Measurements from ENCODE around the gene ZNF487. TPM values are rescaled to one million over a fixed set of nuclear protein-coding genes. Genes with fewer than 3 reads are reported as not detected.
A peak's percentile ranks its signal among the peaks of the same experiment; 100 is the strongest.

Gene ZNF487
- total and polyA plus RNA-seq, 2 of the 13 experiments (the other 11 are each of a cell fraction or from before 2014, with no cell fraction given), result 7.4 to 8.8 TPM

GRCh38 chr10:43436291-43437140 lies at the start of gene ZNF487 (continued):
- 0 out of 2 replicates have a peak, but pooled peaks have one; percentile 30 for TF ChIP-seq ZNF333 (CRISPR knock-in tag; IDR thresholded peaks at IDR 0.05; ENCODE audit: borderline replicate concordance)
- TF ChIP-seq ZNF101 (CRISPR knock-in tag; IDR thresholded peaks at IDR 0.05; ENCODE audit: borderline replicate concordance, low read depth), result no peak
- TF ChIP-seq HNF4A (CRISPR knock-in tag; IDR thresholded peaks at IDR 0.05), result peak; percentile 76
- TF ChIP-seq ZNF749 (CRISPR knock-in tag; IDR thresholded peaks at IDR 0.05; ENCODE audit: borderline replicate concordance), result peak; percentile 51
- no peak for TF ChIP-seq ZNF550 (CRISPR knock-in tag; IDR thresholded peaks at IDR 0.05; ENCODE audit: borderline replicate concordance)
- no peak for TF ChIP-seq PHF5A (CRISPR knock-in tag; IDR thresholded peaks at IDR 0.05; ENCODE audit: low read depth, unreplicated experiment)
- TF ChIP-seq ZXDC (CRISPR knock-in tag; IDR thresholded peaks at IDR 0.05), result peak; percentile 86; the same call in 1 of the 2 replicates
- no peak for TF ChIP-seq MAFG (CRISPR knock-in tag; IDR thresholded peaks at IDR 0.05)
- TF ChIP-seq HES4 (CRISPR knock-in tag; IDR thresholded peaks at IDR 0.05; ENCODE audit: borderline replicate concordance), result peak; percentile 91; the same call in 1 of the 2 replicates
- TF ChIP-seq MXD1 (CRISPR knock-in tag; IDR thresholded peaks at IDR 0.05), result peak; percentile 95
- no peak; the same call in none of the 2 replicates for TF ChIP-seq ZNF264 (CRISPR knock-in tag; IDR thresholded peaks at IDR 0.05)
- TF ChIP-seq PAX8 (CRISPR knock-in tag; IDR thresholded peaks at IDR 0.05; ENCODE audit: borderline replicate concordance), result no peak
- TF ChIP-seq NFE2L2 (IDR thresholded peaks at IDR 0.05; ENCODE audit: low read length), result no peak
- no peak for TF ChIP-seq SRSF9 (IDR thresholded peaks at IDR 0.05; ENCODE audit: borderline replicate concordance, insufficient read depth, low read depth, low read length, poor library complexity, severe bottlenecking)
- peak; percentile 55; the same call in 1 of the 2 replicates for TF ChIP-seq ZNF768 (CRISPR knock-in tag; IDR thresholded peaks at IDR 0.05)
- TF ChIP-seq ZNF773 (CRISPR knock-in tag; IDR thresholded peaks at IDR 0.05; ENCODE audit: borderline replicate concordance), result peak; percentile 65; the same call in 1 of the 2 replicates
- no peak for TF ChIP-seq CHCHD3 (CRISPR knock-in tag; IDR thresholded peaks at IDR 0.05)
- TF ChIP-seq ZNF574 (CRISPR knock-in tag; IDR thresholded peaks at IDR 0.05), result peak; percentile 86
- no peak for TF ChIP-seq ATF5 (CRISPR knock-in tag; IDR thresholded peaks at IDR 0.05; ENCODE audit: low read depth)
- TF ChIP-seq, protein P1, sequence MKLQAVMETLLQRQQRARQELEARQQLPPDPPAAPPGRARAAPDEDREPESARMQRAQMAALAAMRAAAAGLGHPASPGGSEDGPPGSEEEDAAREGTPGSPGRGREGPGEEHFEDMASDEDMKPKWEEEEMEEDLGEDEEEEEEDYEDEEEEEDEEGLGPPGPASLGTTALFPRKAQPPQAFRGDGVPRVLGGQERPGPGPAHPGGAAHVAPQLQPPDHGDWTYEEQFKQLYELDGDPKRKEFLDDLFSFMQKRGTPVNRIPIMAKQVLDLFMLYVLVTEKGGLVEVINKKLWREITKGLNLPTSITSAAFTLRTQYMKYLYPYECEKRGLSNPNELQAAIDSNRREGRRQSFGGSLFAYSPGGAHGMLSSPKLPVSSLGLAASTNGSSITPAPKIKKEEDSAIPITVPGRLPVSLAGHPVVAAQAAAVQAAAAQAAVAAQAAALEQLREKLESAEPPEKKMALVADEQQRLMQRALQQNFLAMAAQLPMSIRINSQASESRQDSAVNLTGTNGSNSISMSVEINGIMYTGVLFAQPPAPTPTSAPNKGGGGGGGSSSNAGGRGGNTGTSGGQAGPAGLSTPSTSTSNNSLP (IDR thresholded peaks at IDR 0.05; ENCODE audit: low read depth, low read length), result no peak

Measured in HepG2 (cell line).